ENCODE measurements around the gene CCDC24.

The CCDC24 gene

GRCh38 chr1:43982808-43983207 is 8.6 kb upstream of the CCDC24 start:
- no peak for DNase-seq (ENCODE audit: extremely low read depth, insufficient read length)

GRCh38 chr1:43983253-43983899 is 8.0 kb upstream of the CCDC24 start:
- Histone ChIP-seq H3K36me3 (ENCODE audit: control insufficient read depth, insufficient read depth, low read length) (peaks cover 6% of the 10 kb centered on the region), H3K4me3 (replicated peaks; ENCODE audit: low read depth, low read length) (no peak overlapping the region), H3K27me3 (replicated peaks; ENCODE audit: control insufficient read depth, insufficient read depth, low read length) (no peaks in the 10 kb centered on the region)
- DNase-seq (ENCODE audit: extremely low read depth, insufficient read length) = no peak
- no peak for TF ChIP-seq CTCF (IDR thresholded peaks at IDR 0.05; ENCODE audit: insufficient read depth, low read length, poor library complexity, severe bottlenecking)

More at GRCh38 chr1:43982808-43983207, 8.6 kb upstream of the CCDC24 start:
- Histone ChIP-seq H3K36me3 (ENCODE audit: control insufficient read depth, insufficient read depth, low read length) (peaks cover 10% of the 10 kb centered on the region), H3K4me3 (replicated peaks; ENCODE audit: low read depth, low read length) (no peak overlapping the region), H3K27me3 (replicated peaks; ENCODE audit: control insufficient read depth, insufficient read depth, low read length) (no peaks in the 10 kb centered on the region)
- no peak for TF ChIP-seq CTCF (IDR thresholded peaks at IDR 0.05; ENCODE audit: insufficient read depth, low read length, poor library complexity, severe bottlenecking)

GRCh38 chr1:43984855-43985254 is 6.5 kb upstream of the CCDC24 start:
- H3K27me3 ChIP-seq (replicated peaks; ENCODE audit: control insufficient read depth, insufficient read depth, low read length) = no peaks in the 10 kb centered on the region
- peaks cover 6% of the 10 kb centered on the region for H3K36me3 ChIP-seq (ENCODE audit: control insufficient read depth, insufficient read depth, low read length)
- no peak for DNase-seq (ENCODE audit: extremely low read depth, insufficient read length)
- no peak overlapping the region for H3K4me3 ChIP-seq (replicated peaks; ENCODE audit: low read depth, low read length)
- TF ChIP-seq CTCF (IDR thresholded peaks at IDR 0.05; ENCODE audit: insufficient read depth, low read length, poor library complexity, severe bottlenecking) = no peak

GRCh38 chr1:43985984-43986595 is 5.3 kb upstream of the CCDC24 start:
- peaks cover 6% of the 10 kb centered on the region for H3K36me3 ChIP-seq (ENCODE audit: control insufficient read depth, insufficient read depth, low read length)
- TF ChIP-seq CTCF (IDR thresholded peaks at IDR 0.05; ENCODE audit: insufficient read depth, low read length, poor library complexity, severe bottlenecking) = no peak
- no peak for DNase-seq (ENCODE audit: extremely low read depth, insufficient read length)
- H3K27me3 ChIP-seq (replicated peaks; ENCODE audit: control insufficient read depth, insufficient read depth, low read length) = no peaks in the 10 kb centered on the region
- no peak overlapping the region for H3K4me3 ChIP-seq (replicated peaks; ENCODE audit: low read depth, low read length)

GRCh38 chr1:43986712-43987111 is 4.7 kb upstream of the CCDC24 start:
- Histone ChIP-seq H3K27me3 (replicated peaks; ENCODE audit: control insufficient read depth, insufficient read depth, low read length) (no peaks in the 10 kb centered on the region), H3K4me3 (replicated peaks; ENCODE audit: low read depth, low read length) (no peak overlapping the region), H3K36me3 (ENCODE audit: control insufficient read depth, insufficient read depth, low read length) (peaks cover 6% of the 10 kb centered on the region)
- DNase-seq (ENCODE audit: extremely low read depth, insufficient read length) = no peak
- no peak for TF ChIP-seq CTCF (IDR thresholded peaks at IDR 0.05; ENCODE audit: insufficient read depth, low read length, poor library complexity, severe bottlenecking)

Data from GM06990 (cell line).